Measurements from ENCODE around the gene TFDP2.

The TFDP2 gene

DNA sequence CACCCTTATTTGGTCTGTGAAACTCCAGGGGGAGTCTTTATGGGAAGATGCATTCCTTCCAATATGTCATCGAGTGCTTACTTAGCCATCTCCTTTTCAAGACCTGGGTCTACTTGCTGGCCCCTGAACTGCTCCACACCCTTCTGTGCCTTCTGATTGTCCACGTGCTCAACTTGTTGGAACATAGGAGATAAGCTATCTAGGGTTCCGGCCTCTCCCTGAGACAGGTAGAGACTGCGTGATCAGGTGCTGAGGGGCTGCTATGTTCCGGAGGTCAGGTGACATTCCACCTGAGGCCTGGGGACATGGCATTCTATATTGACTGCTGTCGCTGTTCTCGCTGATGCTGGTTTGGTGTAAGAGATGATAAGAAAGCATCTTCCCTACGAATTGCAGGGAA is 207.3 kb downstream of the TFDP2 start:
- FAIRE-seq (no peak), DNase-seq (ENCODE audit: insufficient read length, low spot score) (no peak)
- TF ChIP-seq PAX5 (IDR thresholded peaks at IDR 0.05; ENCODE audit: insufficient read depth, low read length, severe bottlenecking) (no peak), POU2F2 (IDR thresholded peaks at IDR 0.05; ENCODE audit: low read depth, low read length) (no peak), TAF1 (IDR thresholded peaks at IDR 0.05; ENCODE audit: low read depth, low read length) (no peak), POLR2AphosphoS5 (IDR thresholded peaks at IDR 0.05; ENCODE audit: low read depth, low read length) (no peak), POLR2A (IDR thresholded peaks at IDR 0.05; ENCODE audit: low read depth, low read length) (no peak), SPI1 (IDR thresholded peaks at IDR 0.05; ENCODE audit: low read depth, low read length) (no peak)

GRCh38 chr3:141941093-141941492 is 208.3 kb downstream of the TFDP2 start:
- DNase-seq (ENCODE audit: insufficient read length, low spot score) (no peak), FAIRE-seq (no peak)
- TF ChIP-seq POLR2A (IDR thresholded peaks at IDR 0.05; ENCODE audit: low read depth, low read length) (no peak), PAX5 (IDR thresholded peaks at IDR 0.05; ENCODE audit: insufficient read depth, low read length, severe bottlenecking) (no peak), POLR2AphosphoS5 (IDR thresholded peaks at IDR 0.05; ENCODE audit: low read depth, low read length) (no peak), TAF1 (IDR thresholded peaks at IDR 0.05; ENCODE audit: low read depth, low read length) (no peak), SPI1 (IDR thresholded peaks at IDR 0.05; ENCODE audit: low read depth, low read length) (peak; percentile 30; the same call in 1 of the 2 replicates)

DNA sequence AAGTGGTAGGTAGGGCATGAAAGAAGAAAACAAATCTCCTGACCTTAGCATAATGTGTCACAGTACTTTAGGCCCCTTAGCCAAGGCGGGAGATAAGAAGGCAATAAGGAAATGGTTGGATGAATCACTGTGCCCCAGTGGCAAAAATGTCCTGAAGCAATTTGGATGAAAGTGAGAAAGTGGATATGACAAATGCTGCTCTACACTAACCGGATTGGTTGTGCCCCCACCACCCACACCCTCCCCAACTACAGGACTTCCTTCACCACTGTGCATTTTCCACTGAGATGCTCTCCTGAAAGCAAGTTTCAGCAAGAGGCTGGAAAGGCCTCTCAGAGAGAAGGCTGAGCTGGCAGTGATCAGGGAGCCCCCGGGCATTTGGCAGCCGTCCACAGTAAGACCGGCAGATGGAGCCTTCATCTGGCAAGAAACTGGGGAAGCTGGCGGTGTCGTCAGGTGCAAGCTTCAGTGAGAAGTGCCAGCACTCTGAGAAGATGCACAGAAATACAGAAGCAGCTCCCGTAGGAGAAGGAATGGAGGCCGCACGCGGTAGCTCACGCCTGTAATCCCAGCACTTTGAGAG is 209.1 kb downstream of the TFDP2 start:
- DNase-seq (ENCODE audit: insufficient read length, low spot score) (no peak), FAIRE-seq (no peak)
- TF ChIP-seq PAX5 (IDR thresholded peaks at IDR 0.05; ENCODE audit: insufficient read depth, low read length, severe bottlenecking): no peak
- no peak for TF ChIP-seq POLR2AphosphoS5 (IDR thresholded peaks at IDR 0.05; ENCODE audit: low read depth, low read length)
- TF ChIP-seq POLR2A (IDR thresholded peaks at IDR 0.05; ENCODE audit: low read depth, low read length): no peak
- TF ChIP-seq SPI1 (IDR thresholded peaks at IDR 0.05; ENCODE audit: low read depth, low read length): no peak
- TF ChIP-seq TAF1 (IDR thresholded peaks at IDR 0.05; ENCODE audit: low read depth, low read length): no peak
- TF ChIP-seq POU2F2 (IDR thresholded peaks at IDR 0.05; ENCODE audit: low read depth, low read length): no peak

- DNase-seq (ENCODE audit: insufficient read length, low spot score): no peak
- TF ChIP-seq POLR2A (IDR thresholded peaks at IDR 0.05; ENCODE audit: low read depth, low read length) (no peak), PAX5 (IDR thresholded peaks at IDR 0.05; ENCODE audit: insufficient read depth, low read length, severe bottlenecking) (no peak), POU2F2 (IDR thresholded peaks at IDR 0.05; ENCODE audit: low read depth, low read length) (no peak), SPI1 (IDR thresholded peaks at IDR 0.05; ENCODE audit: low read depth, low read length) (no peak)
- no peak for FAIRE-seq
Measured at GRCh38 chr3:141939759-141940158, 209.6 kb downstream of the TFDP2 start.

- TF ChIP-seq PAX5 (IDR thresholded peaks at IDR 0.05; ENCODE audit: insufficient read depth, low read length, severe bottlenecking) (no peak), POLR2AphosphoS5 (IDR thresholded peaks at IDR 0.05; ENCODE audit: low read depth, low read length) (no peak), TAF1 (IDR thresholded peaks at IDR 0.05; ENCODE audit: low read depth, low read length) (no peak), POLR2A (IDR thresholded peaks at IDR 0.05; ENCODE audit: low read depth, low read length) (no peak), POU2F2 (IDR thresholded peaks at IDR 0.05; ENCODE audit: low read depth, low read length) (no peak), SPI1 (IDR thresholded peaks at IDR 0.05; ENCODE audit: low read depth, low read length) (no peak)
- DNase-seq (ENCODE audit: insufficient read length, low spot score): no peak
- no peak for FAIRE-seq
Measured at GRCh38 chr3:141938011-141938500, 211.3 kb downstream of the TFDP2 start.

GRCh38 chr3:141934354-141934753 is 215.0 kb downstream of the TFDP2 start:
- FAIRE-seq (no peak), DNase-seq (ENCODE audit: insufficient read length, low spot score) (no peak)
- no peak for TF ChIP-seq SPI1 (IDR thresholded peaks at IDR 0.05; ENCODE audit: low read depth, low read length)
- TF ChIP-seq POLR2A (IDR thresholded peaks at IDR 0.05; ENCODE audit: low read depth, low read length): no peak
- no peak for TF ChIP-seq POU2F2 (IDR thresholded peaks at IDR 0.05; ENCODE audit: low read depth, low read length)
- no peak for TF ChIP-seq PAX5 (IDR thresholded peaks at IDR 0.05; ENCODE audit: insufficient read depth, low read length, severe bottlenecking)

GRCh38 chr3:141933421-141934300 is 215.7 kb downstream of the TFDP2 start:
- TF ChIP-seq SPI1 (IDR thresholded peaks at IDR 0.05; ENCODE audit: low read depth, low read length): no peak
- no peak for TF ChIP-seq PAX5 (IDR thresholded peaks at IDR 0.05; ENCODE audit: insufficient read depth, low read length, severe bottlenecking)
- TF ChIP-seq POLR2AphosphoS5 (IDR thresholded peaks at IDR 0.05; ENCODE audit: low read depth, low read length): no peak
- TF ChIP-seq POLR2A (IDR thresholded peaks at IDR 0.05; ENCODE audit: low read depth, low read length): no peak
- no peak for TF ChIP-seq POU2F2 (IDR thresholded peaks at IDR 0.05; ENCODE audit: low read depth, low read length)
- TF ChIP-seq TAF1 (IDR thresholded peaks at IDR 0.05; ENCODE audit: low read depth, low read length): no peak
- DNase-seq (ENCODE audit: insufficient read length, low spot score): no peak
- no peak for FAIRE-seq

DNA sequence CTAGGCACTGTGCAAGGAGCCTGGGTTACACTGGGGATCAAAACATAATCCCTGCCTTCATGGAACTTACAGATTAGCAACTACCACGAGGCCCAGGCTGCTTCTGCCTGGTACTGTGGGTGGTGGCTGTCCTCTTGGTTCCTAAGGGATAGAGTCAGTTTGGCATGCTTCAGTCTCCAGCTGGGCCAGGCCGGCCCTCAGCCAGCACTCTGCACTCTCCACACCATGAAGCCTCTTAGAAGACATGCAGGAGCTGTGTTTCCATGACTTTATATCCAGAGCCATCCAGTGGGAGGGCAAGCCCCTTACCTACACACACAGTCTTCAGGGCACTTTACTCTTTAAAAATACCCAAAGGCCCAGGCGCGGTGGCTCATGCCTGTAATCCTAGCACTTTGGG is 218.5 kb downstream of the TFDP2 start:
- TF ChIP-seq POLR2AphosphoS5 (IDR thresholded peaks at IDR 0.05; ENCODE audit: low read depth, low read length): no peak
- TF ChIP-seq POLR2A (IDR thresholded peaks at IDR 0.05; ENCODE audit: low read depth, low read length): no peak
- no peak for TF ChIP-seq PAX5 (IDR thresholded peaks at IDR 0.05; ENCODE audit: insufficient read depth, low read length, severe bottlenecking)
- TF ChIP-seq POU2F2 (IDR thresholded peaks at IDR 0.05; ENCODE audit: low read depth, low read length): no peak
- no peak for TF ChIP-seq TAF1 (IDR thresholded peaks at IDR 0.05; ENCODE audit: low read depth, low read length)
- TF ChIP-seq SPI1 (IDR thresholded peaks at IDR 0.05; ENCODE audit: low read depth, low read length): no peak
- no peak for FAIRE-seq
- no peak for DNase-seq (ENCODE audit: insufficient read length, low spot score)

DNA sequence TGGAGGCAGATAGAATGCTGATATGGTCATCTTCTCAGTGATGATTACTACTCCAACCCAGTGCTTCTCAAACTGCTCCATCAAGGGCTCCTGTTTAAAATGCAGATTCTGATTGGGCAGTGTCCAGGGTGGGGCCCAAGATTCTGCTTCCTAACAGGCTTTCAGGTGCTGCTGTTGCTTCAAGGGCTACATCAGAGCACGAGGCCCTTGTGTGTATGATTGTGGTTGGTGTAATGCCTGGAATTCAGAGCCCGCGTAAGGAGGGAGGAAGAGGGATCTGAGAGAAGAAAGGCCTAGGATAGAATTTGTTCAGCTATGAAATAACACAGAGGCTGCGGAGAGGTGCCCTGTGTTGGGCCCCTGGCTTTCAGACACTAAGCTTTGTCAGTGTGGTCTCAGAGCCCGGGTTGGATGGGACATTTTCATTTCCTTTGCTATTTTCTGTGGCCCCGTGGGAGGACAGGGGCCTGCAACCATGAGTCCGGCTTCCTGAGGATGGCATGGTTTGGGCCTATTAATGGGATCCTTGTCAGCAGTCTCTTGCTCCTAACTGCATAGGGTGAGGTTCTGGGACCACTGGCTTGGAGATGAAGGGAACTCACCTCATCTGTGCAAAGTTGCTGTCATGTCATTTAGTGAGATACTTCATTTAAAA is 219.9 kb downstream of the TFDP2 start:
- FAIRE-seq (no peak), DNase-seq (ENCODE audit: insufficient read length, low spot score) (no peak)
- no peak for TF ChIP-seq PAX5 (IDR thresholded peaks at IDR 0.05; ENCODE audit: insufficient read depth, low read length, severe bottlenecking)
- TF ChIP-seq SPI1 (IDR thresholded peaks at IDR 0.05; ENCODE audit: low read depth, low read length): no peak
- TF ChIP-seq TAF1 (IDR thresholded peaks at IDR 0.05; ENCODE audit: low read depth, low read length): no peak

Data from GM12891 (cell line).